SKM-1 (cell line): Measurements from ENCODE around the gene RNF167.
A peak's percentile ranks its signal among the peaks of the same experiment; 100 is the strongest.

ENCODE experiments used
- DNase-seq: peaks from one replicate; lab custom pipeline; 2025; ENCODE audit not compliant: unreplicated experiment; lab: John Stamatoyannopoulos, UW

RNF167 gene

DNA sequence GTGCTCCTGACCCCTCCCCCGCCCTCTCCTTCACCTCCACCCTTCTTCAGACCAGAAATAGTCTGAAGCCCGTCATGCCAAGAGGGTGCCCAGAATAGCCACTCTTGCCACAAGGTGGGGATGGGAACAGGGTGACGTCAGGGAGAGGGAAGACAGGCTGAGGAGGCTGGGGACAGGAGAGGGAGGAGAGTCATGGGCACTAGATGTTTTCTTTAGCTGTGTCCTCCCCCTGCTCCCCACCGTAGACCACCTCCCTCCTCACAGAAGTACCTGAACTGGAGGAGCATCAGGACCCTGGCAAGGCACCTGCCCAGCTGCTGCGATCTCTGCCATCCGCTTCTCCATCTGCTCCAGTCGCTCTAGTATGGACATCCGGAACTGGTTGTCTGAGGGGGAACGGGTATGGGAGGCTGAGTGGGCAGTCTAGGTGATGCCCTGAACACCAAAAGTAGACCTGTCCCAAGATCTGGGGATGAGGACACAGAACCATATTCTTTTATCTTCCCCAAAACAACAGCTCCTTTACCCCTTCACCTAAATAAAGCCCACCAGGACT, 34.1 kb downstream of the RNF167 start:
- DNase-seq = no peak

GRCh38 chr17:4978726-4979125, 38.7 kb downstream of the RNF167 start:
- DNase-seq = peak; percentile 51

GRCh38 chr17:4980644-4981216, 40.7 kb downstream of the RNF167 start:
- DNase-seq = no peak

DNA sequence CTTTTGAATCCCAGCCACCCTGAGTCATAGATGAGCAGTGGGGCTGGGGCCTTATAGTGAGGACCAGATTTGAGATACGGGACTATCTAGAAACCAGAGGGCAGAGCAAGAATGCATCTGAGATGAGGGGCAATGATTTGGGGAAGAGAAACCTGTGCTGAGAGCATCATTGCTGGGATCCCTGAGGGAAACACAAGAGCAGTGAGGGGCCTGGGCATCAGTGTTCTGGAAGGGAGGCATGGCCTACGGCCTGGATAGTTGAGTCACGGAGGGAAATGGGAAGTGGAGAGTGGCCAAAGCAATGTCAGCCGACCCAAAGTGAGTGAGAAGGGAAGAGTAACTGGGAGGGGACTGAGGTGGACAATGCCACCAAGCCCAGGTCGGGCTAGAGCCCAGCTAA, 42.2 kb downstream of the RNF167 start:
- DNase-seq = no peak

- no peak for DNase-seq
Observed at GRCh38 chr17:4986403-4986802, 46.3 kb downstream of the RNF167 start.

DNA sequence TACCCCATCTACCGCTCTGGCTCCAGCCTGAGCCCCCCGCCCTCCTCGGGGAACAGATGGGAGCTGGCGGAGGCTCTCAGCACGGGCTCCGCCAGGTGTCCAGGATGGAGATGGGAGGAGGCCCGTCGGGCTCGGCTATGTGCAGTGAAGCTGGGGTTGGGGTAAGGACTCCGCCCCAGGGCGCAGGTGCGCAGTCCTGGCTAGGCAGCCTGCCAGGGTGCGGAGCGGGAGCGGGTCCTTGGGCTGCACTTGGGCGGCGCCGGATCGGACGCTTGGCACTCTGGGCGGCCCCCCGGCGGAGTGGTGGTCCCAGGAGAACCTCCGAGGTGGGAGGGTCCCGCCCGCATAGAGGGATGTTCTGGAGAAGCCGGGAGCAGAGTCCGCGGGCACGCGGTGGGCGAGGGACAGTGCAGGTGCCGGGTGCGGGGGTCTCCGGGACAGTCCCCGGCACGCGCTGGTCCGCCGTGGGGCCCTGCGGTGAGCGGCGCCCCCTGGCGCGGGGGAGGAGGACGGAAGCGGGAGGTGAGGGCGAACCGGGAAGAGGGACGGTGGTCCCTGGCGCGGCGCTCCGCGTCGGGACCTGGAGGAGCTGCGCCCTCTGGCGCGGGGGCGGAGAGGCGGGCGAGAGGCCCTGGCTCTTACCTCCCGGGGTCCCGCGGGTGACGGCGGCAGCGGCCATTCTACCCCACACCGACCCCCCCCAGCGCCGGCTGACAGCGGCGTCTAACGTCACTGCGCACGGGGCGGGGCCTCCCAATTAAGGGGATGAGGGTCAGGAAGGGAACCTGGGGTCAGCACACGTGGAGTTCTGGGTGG, 47.1 kb downstream of the RNF167 start, which contains the start of gene CAMTA2:
Gene CAMTA2 (minus strand): TSS at position 725 of the 816 bp plus-strand sequence. CDS start 1,453 bp downstream, outside the sequence.
- no peak for DNase-seq

GRCh38 chr17:4987767-4988567, 47.9 kb downstream of the RNF167 start:
- no peak for DNase-seq

DNA sequence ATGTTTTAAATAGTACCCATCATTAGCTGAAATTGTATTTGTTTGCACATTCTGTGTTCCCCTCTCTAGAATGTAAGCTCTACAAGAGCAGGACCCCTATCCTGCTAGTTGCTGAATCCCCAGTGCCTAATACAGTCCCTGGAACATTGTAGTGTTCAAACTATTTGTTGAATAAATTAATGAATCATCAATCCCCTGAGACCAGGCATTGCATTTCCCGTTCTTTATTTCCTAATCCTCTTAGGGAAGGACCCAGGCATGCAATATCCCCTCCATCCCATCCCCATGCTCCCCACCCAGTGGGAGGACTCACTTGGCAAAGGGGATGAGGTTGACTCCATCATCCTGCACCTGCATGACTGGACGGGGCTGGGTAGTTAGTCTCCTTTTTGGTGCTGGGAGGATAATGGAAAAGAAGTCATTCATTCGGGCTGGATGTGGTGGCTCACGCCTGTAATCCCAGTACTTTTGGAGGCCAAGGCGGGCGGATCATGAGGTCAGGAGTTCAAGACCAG, 54.1 kb downstream of the RNF167 start:
- DNase-seq = no peak
